Mammary microvascular endothelial cell (primary cell): ENCODE data around the gene GCAT. TPM values are rescaled to one million over a fixed set of nuclear protein-coding genes. Genes with fewer than 3 reads are reported as not detected.

ENCODE experiments used
- total RNA-seq: library from RNA; depleted of rRNA; stranded (reverse); fragments of >200 nt; gene quantifications from 2 replicates; pipeline ENCODE4 v1.2.3, GENCODE V29; 2015

Gene GCAT
- total RNA-seq: 21.4 and 25.4 TPM in 2 replicates

GRCh38 chr22:37807410-37808293 is at the start of gene GCAT:
TSS of gene GCAT (plus strand) at chr22:37807934. CDS start at chr22:37807968, 34 bp downstream.

GRCh38 chr22:37823134-37823985 is 15.6 kb downstream of the GCAT start, which contains the start of gene GALR3:
TSS of gene GALR3 (plus strand) at chr22:37823382. CDS start at chr22:37823407, 25 bp downstream.

GRCh38 chr22:37849089-37849751 is 41.5 kb downstream of the GCAT start, which contains the start of gene EIF3L:
TSS of gene EIF3L (plus strand) at chr22:37849419. CDS start at chr22:37849450, 31 bp downstream.

Other genes with a start within 250 kb of the GCAT start
- gene CDC42EP1, start 247.5 kb upstream of the GCAT start, total RNA-seq: 79.8 and 81.1 TPM in 2 replicates
- gene LGALS2, start 227.8 kb upstream of the GCAT start, total RNA-seq: not detected in 2 replicates
- gene GGA1, start 199.1 kb upstream of the GCAT start, total RNA-seq: 34.7 and 37.1 TPM in 2 replicates
- gene SH3BP1, start 168.3 kb upstream of the GCAT start, total RNA-seq: 0.59 and 0.93 TPM in 2 replicates
- gene PDXP, start 149.2 kb upstream of the GCAT start, total RNA-seq: 12.6 and 12.8 TPM in 2 replicates
- 9,481 and 10,312 TPM in 2 replicates for gene LGALS1, start 132.3 kb upstream of the GCAT start, total RNA-seq
- gene NOL12, start 121.6 kb upstream of the GCAT start, total RNA-seq: 48.0 and 60.5 TPM in 2 replicates
- 160 and 164 TPM in 2 replicates for gene TRIOBP, start 110.9 kb upstream of the GCAT start, total RNA-seq
- not detected in 2 replicates for gene GALR3, start 15.4 kb downstream of the GCAT start, total RNA-seq
- 53.6 and 56.5 TPM in 2 replicates for gene ANKRD54, start 36.4 kb downstream of the GCAT start, total RNA-seq
- 325 and 326 TPM in 2 replicates for gene EIF3L, start 41.5 kb downstream of the GCAT start, total RNA-seq
- gene MICALL1, start 98.4 kb downstream of the GCAT start, total RNA-seq: 58.0 and 62.5 TPM in 2 replicates
- 0.44 TPM in 1 of 2 replicates, not detected in the other for gene C22orf23, start 145.7 kb downstream of the GCAT start, total RNA-seq
- gene POLR2F, start 145.8 kb downstream of the GCAT start, total RNA-seq: 107 and 108 TPM in 2 replicates
- not detected in 2 replicates for gene SOX10, start 176.6 kb downstream of the GCAT start, total RNA-seq
- gene PICK1, start 249.5 kb downstream of the GCAT start, total RNA-seq: 12.8 and 17.2 TPM in 2 replicates